IPS-NIHi11 (cell line): ENCODE results near the gene NPPA.
A peak's percentile ranks its signal among the peaks of the same experiment; 100 is the strongest.

Experiments
- DNase-seq: peaks from one replicate; pipeline ENCODE4 v3.0.0; 2012; ENCODE audit warnings: mixed read lengths, low spot score

The NPPA gene

GRCh38 chr1:11874258-11874562, 26.6 kb upstream of the NPPA start:
- DNase-seq, result no peak

DNA sequence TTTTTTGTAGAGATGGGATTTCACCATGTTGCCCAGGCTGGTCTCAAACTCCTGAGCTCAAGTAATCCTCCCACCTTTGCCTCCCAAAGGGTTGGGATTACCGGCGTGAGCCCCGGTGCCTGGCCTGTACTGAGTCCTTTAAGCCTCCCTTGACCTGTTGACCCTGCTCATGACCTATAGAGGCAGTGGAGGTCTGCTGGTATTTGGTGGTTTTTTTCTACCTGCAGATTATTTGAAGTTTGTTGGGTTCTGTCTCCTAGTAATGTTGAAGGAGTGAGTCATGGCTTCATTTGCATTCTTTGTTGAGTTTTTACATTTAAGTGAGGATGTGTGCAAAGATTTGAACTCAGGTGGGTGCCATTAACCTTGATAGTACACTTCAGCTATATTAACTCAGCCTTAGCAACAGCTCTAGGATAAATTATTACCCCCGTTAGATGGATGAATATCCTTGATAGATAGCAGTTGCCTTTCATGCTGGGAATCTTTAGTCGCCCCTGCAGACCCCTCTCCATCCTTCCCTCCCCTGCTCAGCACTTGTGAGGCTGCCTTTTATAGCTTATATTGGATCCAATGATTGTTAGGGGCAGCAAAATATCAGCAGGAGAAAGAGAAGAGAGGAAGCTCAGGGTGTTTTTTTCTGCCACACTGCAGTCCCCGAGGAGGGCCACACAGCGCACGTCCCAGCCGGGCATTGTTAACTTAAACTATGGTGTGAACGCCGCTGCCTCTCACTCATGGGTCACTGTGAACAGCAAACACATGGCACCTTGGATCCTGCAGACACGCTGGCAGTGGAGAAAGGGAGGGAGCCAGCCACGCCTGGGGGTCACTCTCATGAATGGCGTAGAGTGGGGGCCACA, 26.0 kb upstream of the NPPA start:
- DNase-seq, result no peak

- DNase-seq, result no peak
These were observed 25.0 kb upstream of the NPPA start for GRCh38 chr1:11872545-11872944.

- no peak for DNase-seq
These were observed 22.1 kb upstream of the NPPA start for GRCh38 chr1:11869650-11870207.

- DNase-seq, result no peak
These were observed 21.5 kb upstream of the NPPA start for GRCh38 chr1:11869104-11869503.

DNA sequence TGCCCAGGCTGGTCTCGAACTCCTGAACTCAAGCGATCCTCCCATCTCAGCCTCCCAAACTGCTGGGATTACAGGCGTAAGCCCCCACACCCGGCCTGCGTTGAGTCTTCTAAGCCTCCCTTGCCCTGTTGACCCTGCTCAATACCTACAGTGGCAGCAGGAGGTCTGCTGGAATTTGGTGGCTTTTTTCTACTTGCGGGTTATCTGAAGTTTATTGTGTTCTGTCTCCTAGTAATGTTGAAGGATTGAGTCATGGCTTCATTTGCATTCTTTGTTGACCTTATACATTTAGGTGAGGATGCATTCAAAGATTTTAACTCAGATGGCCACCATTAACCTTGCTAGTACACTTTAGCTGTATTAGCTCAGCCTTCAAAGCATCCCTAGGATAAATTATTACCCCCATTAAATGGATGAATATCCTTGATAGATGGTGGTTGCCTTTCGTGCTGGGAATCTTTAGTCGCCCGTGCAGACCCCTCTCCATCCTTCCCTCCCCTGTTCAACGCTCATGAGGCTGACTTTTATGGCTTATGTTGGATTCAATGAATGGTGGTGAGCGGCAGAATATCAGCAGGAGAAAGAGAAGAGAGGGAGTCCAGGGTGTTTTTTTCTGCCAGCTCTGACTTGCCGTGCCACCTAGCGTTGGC, 20.9 kb upstream of the NPPA start:
- no peak for DNase-seq

DNA sequence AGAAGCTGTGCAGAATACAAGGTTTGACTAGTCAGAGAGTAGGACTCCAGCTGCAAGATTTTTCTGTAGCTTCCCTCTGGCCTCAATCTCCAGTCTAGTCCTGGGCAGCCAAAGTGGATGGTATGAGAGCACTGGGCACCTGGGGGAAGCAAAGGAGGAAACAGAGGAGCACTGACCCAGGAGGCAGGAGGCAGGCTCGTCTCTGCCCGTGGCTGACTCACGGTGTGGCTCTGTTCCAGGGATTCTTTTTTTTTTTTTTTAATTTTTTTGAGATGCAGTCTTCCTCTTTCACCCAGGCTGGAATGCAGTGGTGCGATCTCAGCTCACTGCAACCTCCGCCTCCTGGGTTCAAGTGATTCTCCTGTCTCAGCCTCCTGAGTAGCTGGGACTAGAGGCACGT, 15.3 kb upstream of the NPPA start:
- DNase-seq, result no peak

GRCh38 chr1:11860587-11860986, 13.0 kb upstream of the NPPA start:
- no peak for DNase-seq

GRCh38 chr1:11860083-11860482, 12.5 kb upstream of the NPPA start:
- no peak for DNase-seq

- peak; percentile 96 for DNase-seq
These were observed 11.6 kb upstream of the NPPA start for GRCh38 chr1:11858968-11859871.

- no peak for DNase-seq
These were observed 11.0 kb upstream of the NPPA start, which contains the start of gene NPPB for GRCh38 chr1:11858613-11858967. Gene NPPB, minus strand, starts transcription at chr1:11858945. Its CDS starts 112 bp downstream, at chr1:11858833.

GRCh38 chr1:11858158-11858557, 10.6 kb upstream of the NPPA start:
- DNase-seq, result no peak

DNA sequence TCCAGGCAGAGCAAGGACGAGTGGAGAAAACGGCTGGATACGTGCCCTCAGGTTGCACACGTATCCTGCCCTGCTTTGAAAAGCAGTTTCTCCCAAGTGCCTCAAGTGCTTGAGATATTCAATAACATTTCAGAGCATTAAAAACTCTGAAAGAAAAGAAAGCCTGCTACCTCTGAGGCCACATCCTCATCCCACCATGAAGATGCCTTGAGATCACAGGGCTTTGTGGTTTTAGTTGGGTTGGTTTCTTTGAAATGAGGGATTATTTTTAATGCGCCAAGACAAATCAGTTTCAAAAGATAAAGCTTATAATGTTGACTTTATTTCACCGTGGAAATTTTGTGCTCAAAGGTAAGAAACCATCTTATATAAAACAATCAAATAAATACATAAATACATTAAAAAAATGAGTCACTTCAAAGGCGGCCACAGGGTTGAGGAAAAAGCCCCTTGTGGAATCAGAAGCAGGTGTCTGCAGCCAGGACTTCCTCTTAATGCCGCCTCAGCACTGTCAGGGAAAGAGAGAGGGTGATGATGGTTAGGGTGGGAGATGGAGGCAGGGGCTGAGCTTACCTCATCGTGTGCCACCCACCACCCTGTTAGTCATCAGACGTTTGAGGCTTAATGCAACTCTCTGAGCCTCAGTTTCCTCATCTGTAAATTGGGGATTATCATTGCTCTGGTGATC, 9.7 kb upstream of the NPPA start:
- DNase-seq, result no peak

DNA sequence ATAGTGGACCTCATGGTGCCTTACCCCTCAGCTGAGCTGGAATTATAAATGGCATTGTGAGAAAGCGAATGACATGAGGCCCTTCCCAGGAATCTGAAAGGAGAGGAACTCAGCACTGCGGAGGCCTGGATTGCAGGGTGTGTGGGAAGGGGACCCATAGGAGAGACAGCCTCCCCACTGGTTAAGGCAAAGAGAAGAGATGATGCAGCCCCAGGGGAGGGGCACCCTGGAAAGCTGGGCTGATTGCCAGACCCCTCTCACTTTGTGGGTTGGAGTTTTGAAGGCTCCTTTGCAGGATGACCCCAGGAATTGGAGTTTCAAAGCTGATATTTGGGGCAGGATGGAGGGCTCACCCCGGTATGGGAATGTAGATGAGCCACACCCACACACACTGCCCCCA, 9.1 kb upstream of the NPPA start:
- DNase-seq, result no peak

GRCh38 chr1:11855430-11855829, 7.8 kb upstream of the NPPA start:
- no peak for DNase-seq

DNA sequence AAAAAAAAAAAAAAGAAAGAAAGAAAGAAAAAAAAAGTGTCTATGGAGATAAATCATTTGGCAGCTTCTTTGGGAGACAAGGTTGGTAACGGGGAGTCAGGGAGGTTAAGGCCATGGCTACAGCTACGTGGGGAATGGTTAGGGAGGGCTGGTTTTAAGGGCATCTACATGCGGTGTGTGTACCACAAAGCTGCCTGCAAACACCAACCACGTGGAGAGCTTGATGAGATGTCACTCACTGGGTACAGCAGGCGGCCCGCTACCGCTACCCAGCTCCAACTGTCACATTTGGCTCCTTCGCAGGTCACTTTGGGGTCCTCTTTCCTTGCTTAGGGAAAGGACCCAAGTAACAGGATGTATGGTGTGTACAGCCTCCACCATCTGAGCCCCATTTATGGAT, 6.9 kb upstream of the NPPA start:
- DNase-seq, result no peak

GRCh38 chr1:11851180-11851579, 3.6 kb upstream of the NPPA start:
- no peak for DNase-seq

DNA sequence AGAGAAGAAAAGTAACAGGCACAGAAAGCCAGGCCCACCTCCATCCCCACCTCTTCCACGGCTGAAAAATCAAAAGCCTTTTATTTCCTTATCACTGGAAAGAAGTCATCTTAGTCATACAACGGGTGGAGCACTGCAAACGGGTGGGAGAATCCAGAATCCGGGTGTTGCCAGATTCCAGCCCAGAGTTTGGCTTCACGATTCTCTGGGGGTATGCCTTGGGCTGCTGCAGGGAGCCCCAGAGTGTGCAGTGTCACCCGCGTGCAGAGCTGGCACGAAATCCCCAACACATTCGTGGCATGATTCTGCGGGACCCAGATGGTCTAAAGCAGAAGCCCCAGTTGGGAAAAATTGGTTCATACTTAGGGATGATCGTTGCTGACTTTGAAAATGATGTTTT, 2.6 kb upstream of the NPPA start:
- DNase-seq, result no peak

GRCh38 chr1:11848373-11848700, 754 bp upstream of the NPPA start:
- no peak for DNase-seq

DNA sequence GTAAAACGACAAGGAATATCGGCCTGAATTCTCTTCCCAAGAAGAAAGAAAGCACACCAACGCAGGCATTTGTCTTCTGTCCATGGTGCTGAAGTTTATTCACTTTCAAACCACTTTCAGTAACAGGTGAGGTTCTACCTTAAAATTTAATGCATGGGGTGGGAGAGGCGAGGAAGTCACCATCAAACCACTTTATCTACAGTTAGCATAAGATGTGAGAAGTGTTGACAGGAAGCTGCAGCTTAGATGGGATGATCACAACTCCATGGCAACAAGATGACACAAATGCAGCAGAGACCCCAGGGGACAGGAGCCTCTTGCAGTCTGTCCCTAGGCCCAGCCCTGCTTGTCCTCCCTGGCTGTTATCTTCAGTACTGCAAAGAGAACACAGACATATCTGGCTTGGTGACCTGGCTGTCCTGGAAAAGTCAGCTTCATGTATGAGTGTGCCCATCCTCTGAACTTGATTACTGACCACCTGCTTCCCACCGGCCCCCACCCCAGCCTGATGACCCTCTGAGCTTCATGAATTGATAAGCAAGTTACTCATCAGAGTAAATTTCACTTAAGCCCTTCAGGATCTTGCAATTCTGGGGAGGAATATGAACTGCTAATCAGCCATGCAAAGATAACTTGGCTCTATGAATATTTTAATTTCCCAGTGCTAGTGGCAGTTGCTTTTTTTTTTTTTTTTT, 1.8 kb downstream of the NPPA start:
- peak; percentile 77 for DNase-seq
